ENCODE measurements around the gene RPS6KB1. TPM values are rescaled to one million over a fixed set of nuclear protein-coding genes. Genes with fewer than 3 reads are reported as not detected.
A peak's percentile ranks its signal among the peaks of the same experiment; 100 is the strongest.

Gene RPS6KB1
- total RNA-seq, 1 donor from 2014 or later, result 19.2 TPM

- H3K27me3 ChIP-seq (ENCODE audit: control insufficient read depth, insufficient read depth, low read length), result no peaks in the 10 kb centered on the region
- H3K36me3 ChIP-seq (ENCODE audit: control insufficient read depth, insufficient read depth, low read length), result no peaks in the 10 kb centered on the region
- DNase-seq (ENCODE audit: low read depth), result no peak
- no peak for TF ChIP-seq CTCF (IDR thresholded peaks at IDR 0.05; ENCODE audit: insufficient read depth, low read length, poor library complexity, severe bottlenecking)
- H3K4me3 ChIP-seq (ENCODE audit: low read depth, low read length), result peak overlapping the region; percentile 97
Observed at GRCh38 chr17:59893676-59894100, 767 bp downstream of the RPS6KB1 start.

- no peaks in the 10 kb centered on the region for H3K27me3 ChIP-seq (ENCODE audit: control insufficient read depth, insufficient read depth, low read length)
- no peaks in the 10 kb centered on the region for H3K36me3 ChIP-seq (ENCODE audit: control insufficient read depth, insufficient read depth, low read length)
- DNase-seq (ENCODE audit: low read depth), result no peak
- TF ChIP-seq CTCF (IDR thresholded peaks at IDR 0.05; ENCODE audit: insufficient read depth, low read length, poor library complexity, severe bottlenecking), result no peak
- H3K4me3 ChIP-seq (ENCODE audit: low read depth, low read length), result no peak overlapping the region
Observed at GRCh38 chr17:59897090-59897489, 4.2 kb downstream of the RPS6KB1 start.

- H3K36me3 ChIP-seq (ENCODE audit: control insufficient read depth, insufficient read depth, low read length), result no peaks in the 10 kb centered on the region
- TF ChIP-seq CTCF (IDR thresholded peaks at IDR 0.05; ENCODE audit: insufficient read depth, low read length, poor library complexity, severe bottlenecking), result peak; percentile 33
- no peak for DNase-seq (ENCODE audit: low read depth)
- H3K4me3 ChIP-seq (ENCODE audit: low read depth, low read length), result no peak overlapping the region
- no peaks in the 10 kb centered on the region for H3K27me3 ChIP-seq (ENCODE audit: control insufficient read depth, insufficient read depth, low read length)
Observed at GRCh38 chr17:59899099-59899498, 6.2 kb downstream of the RPS6KB1 start.

- DNase-seq (ENCODE audit: low read depth), result no peak
- H3K36me3 ChIP-seq (ENCODE audit: control insufficient read depth, insufficient read depth, low read length), result no peaks in the 10 kb centered on the region
- no peak overlapping the region for H3K4me3 ChIP-seq (ENCODE audit: low read depth, low read length)
- no peak for TF ChIP-seq CTCF (IDR thresholded peaks at IDR 0.05; ENCODE audit: insufficient read depth, low read length, poor library complexity, severe bottlenecking)
- no peaks in the 10 kb centered on the region for H3K27me3 ChIP-seq (ENCODE audit: control insufficient read depth, insufficient read depth, low read length)
Observed at GRCh38 chr17:59901604-59902003, 8.7 kb downstream of the RPS6KB1 start.

- H3K4me3 ChIP-seq (ENCODE audit: low read depth, low read length), result no peak overlapping the region
- no peaks in the 10 kb centered on the region for H3K36me3 ChIP-seq (ENCODE audit: control insufficient read depth, insufficient read depth, low read length)
- TF ChIP-seq CTCF (IDR thresholded peaks at IDR 0.05; ENCODE audit: insufficient read depth, low read length, poor library complexity, severe bottlenecking), result no peak
- no peaks in the 10 kb centered on the region for H3K27me3 ChIP-seq (ENCODE audit: control insufficient read depth, insufficient read depth, low read length)
- no peak for DNase-seq (ENCODE audit: low read depth)
Observed at GRCh38 chr17:59903455-59903854, 10.5 kb downstream of the RPS6KB1 start.

- no peak for TF ChIP-seq CTCF (IDR thresholded peaks at IDR 0.05; ENCODE audit: insufficient read depth, low read length, poor library complexity, severe bottlenecking)
- Histone ChIP-seq H3K27me3 (ENCODE audit: control insufficient read depth, insufficient read depth, low read length) (no peaks in the 10 kb centered on the region), H3K4me3 (ENCODE audit: low read depth, low read length) (no peak overlapping the region), H3K36me3 (ENCODE audit: control insufficient read depth, insufficient read depth, low read length) (no peaks in the 10 kb centered on the region)
- no peak for DNase-seq (ENCODE audit: low read depth)
Observed at GRCh38 chr17:59907467-59907866, 14.5 kb downstream of the RPS6KB1 start.
